ENCODE measurements around the gene DNAJC7. TPM values are rescaled to one million over a fixed set of nuclear protein-coding genes. Genes with fewer than 3 reads are reported as not detected.
"Not testable (repeated sequence)": the region's sequence is repeated elsewhere in the genome, so short reads cannot be mapped to it uniquely, and the experiment has no call there.

Gene DNAJC7
- total RNA-seq, 2 donors from 2014 or later, result 57.5 to 73.9 TPM

DNA sequence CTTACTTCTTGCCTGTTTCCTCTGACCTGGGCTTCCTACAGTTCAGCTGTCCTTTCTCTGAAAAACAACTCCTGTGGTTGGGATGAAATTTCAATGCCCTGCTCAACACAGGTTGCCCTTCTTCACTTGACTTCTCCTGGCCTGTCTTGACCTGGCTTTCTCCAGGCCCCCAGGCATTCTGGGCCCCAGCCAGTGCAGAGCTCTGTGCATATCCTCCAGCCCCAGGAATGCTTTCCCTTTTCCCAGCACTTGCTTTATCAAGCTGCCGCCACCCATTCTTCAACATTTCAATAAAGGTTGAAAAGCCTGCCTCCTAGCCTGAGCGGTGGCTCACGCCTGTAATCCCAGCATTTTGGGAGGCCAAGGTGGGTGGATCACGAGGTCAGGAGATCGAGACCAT lies 76.1 kb downstream of the DNAJC7 start:
- DNase-seq (no peak), ATAC-seq (no peak)

DNA sequence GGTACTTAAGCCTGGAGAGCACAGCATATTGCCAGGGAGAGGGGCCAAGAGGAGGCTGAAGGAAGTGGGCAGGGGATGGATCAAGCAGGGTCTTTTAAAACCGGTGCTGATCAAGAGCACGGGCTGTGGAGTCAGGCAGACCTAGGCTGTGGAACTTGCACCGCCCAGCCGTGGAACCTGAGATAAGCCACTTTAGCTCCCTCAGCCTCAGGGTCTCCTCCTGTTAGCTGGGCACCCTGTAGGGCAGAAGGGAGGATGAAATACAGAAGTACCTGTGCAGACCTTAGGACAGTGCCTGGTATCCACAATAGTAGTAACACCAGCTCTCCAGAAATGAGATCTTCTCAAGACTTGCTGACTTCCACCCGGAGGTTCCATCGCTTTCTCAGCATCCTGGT lies 77.5 kb downstream of the DNAJC7 start:
- no peak for DNase-seq
- intact Hi-C loops (cut with DNase I), result no loop called here
- ATAC-seq, result no peak

More for the DNA sequence above, 76.1 kb downstream of the DNAJC7 start:
- intact Hi-C loops (cut with DNase I), result no loop called here

DNA sequence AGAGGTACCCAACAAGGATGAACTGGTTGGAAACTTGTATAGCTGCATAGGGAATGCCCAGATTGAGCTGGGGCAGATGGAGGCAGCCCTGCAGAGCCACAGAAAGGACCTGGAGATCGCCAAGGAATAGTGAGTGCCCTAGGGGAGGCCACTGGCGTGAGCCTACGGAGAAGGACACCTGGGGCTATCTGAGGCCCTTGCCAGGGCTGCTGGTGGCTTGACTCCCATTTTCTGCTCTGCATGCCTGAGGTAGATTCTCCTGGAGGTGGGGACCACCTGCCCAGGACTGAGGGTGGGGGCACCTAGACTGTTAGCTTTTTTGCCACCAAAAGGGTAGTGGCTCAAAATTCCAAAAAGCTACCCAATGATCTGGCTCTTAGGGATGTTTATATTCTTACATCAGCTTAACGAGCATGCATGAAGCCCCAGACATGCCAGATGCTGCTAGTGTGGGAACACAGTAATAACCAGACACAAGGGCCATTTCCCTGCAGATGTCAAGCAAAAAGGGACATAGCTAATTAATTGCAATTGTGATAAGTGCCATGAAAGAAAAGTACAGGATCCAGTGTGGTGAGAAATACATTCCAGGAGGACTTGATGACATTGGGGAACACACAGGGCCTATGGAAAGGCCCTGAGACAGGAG lies 78.1 kb downstream of the DNAJC7 start:
- intact Hi-C loops (cut with DNase I), result no loop called here
- ATAC-seq (no peak), DNase-seq (no peak)

DNA sequence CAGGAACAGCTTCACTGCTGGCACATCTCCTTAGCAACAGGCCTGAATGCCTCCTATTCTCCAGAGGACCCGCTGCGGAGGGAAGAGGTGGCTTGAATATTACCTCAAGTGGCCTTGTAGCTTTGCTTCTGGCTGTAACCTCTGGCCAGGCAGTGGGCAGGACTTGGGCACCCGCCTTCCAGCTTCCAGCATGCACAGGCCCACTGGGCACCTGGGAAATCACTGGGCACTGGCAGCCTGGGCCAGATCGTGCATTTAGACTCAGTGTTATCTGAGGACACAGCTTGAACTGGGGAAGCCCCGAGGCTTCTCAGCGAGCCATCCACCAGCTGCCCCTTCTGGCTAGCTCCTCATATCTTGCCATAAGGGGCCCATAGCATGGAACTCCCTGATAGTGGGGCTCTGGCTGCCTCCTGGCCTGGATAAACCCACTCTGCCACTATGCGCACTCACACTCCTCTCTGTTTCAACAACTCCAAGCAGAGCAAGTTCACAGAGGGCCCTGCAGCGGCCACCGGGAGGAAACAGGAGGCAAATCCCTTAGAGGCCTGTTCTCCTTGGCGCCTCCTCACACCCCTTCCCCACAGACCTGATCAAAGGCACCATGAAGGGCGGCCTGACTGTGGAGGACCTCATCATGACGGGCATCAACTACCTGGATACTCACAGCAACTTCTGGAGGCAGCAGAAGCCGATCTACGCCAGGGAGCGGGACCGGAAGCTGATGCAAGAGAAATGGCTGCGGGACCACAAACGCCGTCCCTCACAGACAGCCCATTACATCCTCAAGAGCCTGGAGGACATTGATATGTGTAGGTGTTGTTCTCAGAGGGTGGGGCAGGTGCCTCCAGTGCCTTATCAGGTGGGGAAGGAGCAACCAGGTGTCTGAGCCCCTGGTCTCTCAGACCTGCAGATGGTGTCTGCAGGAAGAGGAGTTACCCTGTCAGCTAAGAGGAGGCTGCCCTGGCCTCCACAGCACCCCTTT lies 79.0 kb downstream of the DNAJC7 start:
- ATAC-seq (peak; percentile 72 to 90), DNase-seq (no peak)
- intact Hi-C loops (cut with DNase I), result no loop called here

DNA sequence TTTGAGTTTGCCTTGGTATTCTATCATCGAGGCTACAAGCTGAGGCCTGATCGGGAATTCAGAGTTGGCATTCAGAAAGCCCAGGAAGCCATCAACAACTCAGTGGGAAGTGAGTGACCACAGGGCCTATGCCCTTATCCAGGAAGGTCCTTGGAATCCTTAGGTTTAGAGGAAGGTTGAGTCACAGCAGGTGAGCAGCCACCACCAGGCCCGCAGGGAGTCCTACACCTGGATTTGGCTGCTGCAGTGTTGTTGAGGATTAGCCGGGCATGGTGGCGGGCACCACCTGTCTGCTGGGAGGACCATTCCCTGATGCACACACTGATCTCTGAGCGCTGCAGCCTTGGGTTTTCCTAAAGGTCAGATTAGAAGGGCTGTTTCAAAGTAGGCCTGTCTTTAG lies 81.6 kb downstream of the DNAJC7 start:
- intact Hi-C loops (cut with DNase I), result no loop called here
- DNase-seq (no peak), ATAC-seq (no peak)

DNA sequence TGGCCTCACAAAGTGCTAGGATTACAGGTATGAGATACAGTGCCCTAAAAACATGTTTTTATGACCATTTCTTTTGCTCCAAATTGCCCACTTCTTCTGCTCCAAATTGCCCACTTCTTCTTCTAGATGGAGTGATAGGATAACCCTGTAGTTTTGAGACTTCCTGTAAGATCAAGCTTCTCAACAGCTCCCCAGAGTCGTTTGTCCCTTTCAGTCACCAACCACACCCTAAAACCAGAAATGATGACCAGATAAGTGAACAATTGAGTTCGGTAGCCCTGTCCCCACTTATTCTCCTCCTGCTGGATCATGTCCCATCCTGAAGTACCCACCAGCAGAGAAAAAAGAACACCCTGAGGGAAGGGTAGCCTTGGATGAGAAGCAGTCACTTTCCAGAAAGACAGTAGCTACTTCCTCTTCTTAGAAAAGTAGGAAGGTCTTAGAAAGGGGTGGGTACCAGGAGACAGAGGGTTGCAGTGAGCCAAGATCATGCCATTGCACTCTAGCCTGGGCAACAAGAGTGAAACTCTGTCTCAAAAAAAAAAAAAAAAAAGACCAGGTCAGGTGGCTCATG lies 84.3 kb downstream of the DNAJC7 start:
- ATAC-seq (no peak), DNase-seq (no peak)
- intact Hi-C loops (cut with DNase I), result no loop called here

DNA sequence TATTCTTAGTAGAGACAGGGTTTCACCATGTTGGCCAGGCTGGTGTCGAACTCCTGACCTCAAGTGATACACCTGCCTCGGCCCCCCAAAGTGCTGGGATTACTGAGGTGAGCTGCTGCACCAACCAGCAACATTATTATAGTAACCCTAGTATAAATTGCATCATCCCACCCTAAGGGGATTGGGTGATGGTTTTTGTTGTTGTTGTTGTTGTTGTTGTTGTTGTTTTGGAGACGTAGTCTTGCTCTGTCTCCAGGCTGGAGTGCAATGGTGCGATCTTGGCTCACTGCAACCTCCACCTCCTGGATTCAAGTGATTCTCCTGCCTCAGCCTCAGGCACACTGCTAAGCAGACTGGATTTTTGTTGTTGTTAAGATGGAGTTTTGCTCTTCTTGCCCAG lies 85.5 kb downstream of the DNAJC7 start:
- ATAC-seq; intact Hi-C loops (cut with DNase I): not testable (repeated sequence)

DNA sequence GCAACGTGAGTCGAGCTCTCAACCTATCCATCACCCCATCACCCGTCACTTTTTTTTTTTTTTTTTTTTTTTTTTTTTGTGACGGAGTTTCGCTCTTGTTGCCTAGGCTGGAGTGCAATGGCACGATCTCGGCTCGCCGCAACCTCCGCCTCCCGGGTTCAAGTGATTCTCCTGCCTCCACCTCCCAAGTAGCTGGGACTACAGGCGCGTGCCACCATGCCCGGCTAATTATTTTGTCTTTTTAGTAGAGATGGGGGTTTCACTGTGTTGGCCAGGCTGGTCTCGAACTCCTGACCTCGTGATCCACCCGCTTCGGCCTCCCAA lies 86.4 kb downstream of the DNAJC7 start:
- ATAC-seq, result peak in 1 of 2 donors; percentile 9
- intact Hi-C loops (cut with DNase I); DNase-seq: not testable (repeated sequence)

More for the DNA sequence above, 85.5 kb downstream of the DNAJC7 start:
- not testable (repeated sequence) for DNase-seq

DNA sequence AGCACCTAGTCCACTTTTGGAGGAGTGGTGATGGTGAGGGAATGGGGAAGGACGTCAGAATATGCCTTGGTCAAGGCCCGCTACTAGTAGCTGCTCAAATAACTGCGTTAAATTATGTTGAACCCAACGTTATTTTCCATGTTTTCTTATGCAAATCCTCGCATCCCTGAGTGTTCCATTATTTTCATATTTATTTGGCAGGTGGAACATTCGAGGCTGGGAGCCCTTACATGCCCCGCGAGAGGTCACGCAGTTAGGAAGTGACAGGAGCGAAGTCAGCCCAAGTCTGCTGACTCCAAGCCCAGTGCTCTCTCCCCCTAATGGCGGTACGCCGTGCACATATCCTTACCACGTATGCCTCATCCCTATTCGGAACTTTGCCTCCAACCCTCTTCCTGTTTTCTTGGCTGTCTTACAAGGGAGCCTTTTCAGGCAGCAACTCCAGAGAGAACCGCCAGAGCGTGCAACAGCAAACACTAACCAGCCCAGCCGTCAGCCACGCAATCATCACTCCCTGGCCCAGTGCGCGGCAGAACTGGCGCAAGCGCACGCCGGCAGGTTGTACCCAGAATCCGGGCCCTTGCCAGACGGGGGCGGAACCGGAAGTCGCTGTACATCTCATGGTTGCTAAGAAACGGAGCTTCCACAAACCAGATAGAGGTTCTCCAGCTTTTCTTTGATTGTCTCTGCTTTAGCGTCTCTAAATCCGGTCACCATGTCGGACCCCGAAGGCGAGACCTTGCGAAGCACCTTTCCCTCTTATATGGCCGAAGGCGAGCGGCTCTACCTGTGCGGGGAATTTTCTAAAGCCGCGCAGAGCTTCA lies 87.0 kb downstream of the DNAJC7 start, which contains the start of gene ODAD4:
Gene ODAD4 (plus strand): TSS at position 609 of the 824 bp plus-strand sequence. CDS start 107 bp downstream, at position 716.
- peak; percentile 99 for ATAC-seq
- DNase-seq, result peak; percentile 98
- intact Hi-C loops (cut with DNase I), result no loop called here

DNA sequence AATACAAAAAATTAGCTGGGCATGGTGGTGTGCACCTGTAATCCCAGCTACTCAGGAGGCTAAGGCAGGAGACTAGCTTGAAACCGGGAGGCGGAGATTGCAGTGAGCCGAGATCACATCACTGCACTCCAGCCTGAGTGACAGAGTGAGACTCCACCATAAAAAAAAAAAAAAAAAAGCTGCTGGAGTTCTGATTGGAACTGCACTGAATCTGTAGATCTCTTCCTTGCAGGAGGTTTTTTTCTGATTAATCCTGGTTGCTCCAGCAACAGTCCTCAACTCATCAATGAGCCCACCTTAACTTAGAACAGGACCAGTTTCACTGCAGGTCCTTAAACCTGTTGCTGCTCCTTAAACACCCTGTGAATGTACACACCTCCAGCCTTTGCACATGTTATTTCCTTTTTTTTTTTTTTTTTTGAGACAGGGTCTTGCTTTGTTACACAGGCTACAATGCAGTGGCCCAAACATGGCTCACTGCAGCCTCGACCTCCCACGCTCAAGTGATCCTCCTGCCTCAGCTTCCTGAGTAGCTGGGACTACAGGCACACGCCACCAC lies 88.5 kb downstream of the DNAJC7 start:
- intact Hi-C loops (cut with DNase I), result no loop called here
- DNase-seq, result no peak
- ATAC-seq, result no peak

Other genes with a start within 250 kb of the DNAJC7 start
- gene JUP, start 230.7 kb downstream of the DNAJC7 start, total RNA-seq, result 100 to 1,000 TPM; 117 to 139 TPM
- gene P3H4, start 205.5 kb downstream of the DNAJC7 start, total RNA-seq, result 10 to 100 TPM; 12.0 to 13.8 TPM
- gene FKBP10, start 204.4 kb downstream of the DNAJC7 start, total RNA-seq, result 10 to 100 TPM; 33.0 to 47.3 TPM
- 10 to 100 TPM; 27.8 to 42.1 TPM for gene NT5C3B, start 181.2 kb downstream of the DNAJC7 start, total RNA-seq
- under 1 TPM; 0.18 to 0.32 TPM for gene KLHL10, start 179.6 kb downstream of the DNAJC7 start, total RNA-seq
- 1 to 10 TPM; 4.7 to 6.1 TPM for gene KLHL11, start 152.0 kb downstream of the DNAJC7 start, total RNA-seq
- gene ACLY, start 98.5 kb downstream of the DNAJC7 start, total RNA-seq, result 10 to 100 TPM; 58.7 to 72.2 TPM
- gene ODAD4, start 86.8 kb downstream of the DNAJC7 start, total RNA-seq, result 1 to 10 TPM; 1.0 to 1.3 TPM
- gene CNP, start 50.6 kb downstream of the DNAJC7 start, total RNA-seq, result 10 to 100 TPM; 40.3 to 43.7 TPM
- gene NKIRAS2, start 2.7 kb upstream of the DNAJC7 start, total RNA-seq, result 10 to 100 TPM; 35.3 to 45.9 TPM
- gene C17orf113, start 33.2 kb upstream of the DNAJC7 start, total RNA-seq, result under 1 TPM; 0.68 to 0.94 TPM
- gene ZNF385C, start 81.0 kb upstream of the DNAJC7 start, total RNA-seq, result under 1 TPM; 0.13 to 0.27 TPM
- gene DHX58, start 95.3 kb upstream of the DNAJC7 start, total RNA-seq, result 1 to 10 TPM; 6.4 to 6.7 TPM
- 10 to 100 TPM; 19.8 to 23.4 TPM for gene KAT2A, start 103.9 kb upstream of the DNAJC7 start, total RNA-seq
- under 1 TPM in 1 of 2 donors, not detected in 1; 0.24 TPM for gene HSPB9, start 105.4 kb upstream of the DNAJC7 start, total RNA-seq
- gene RAB5C, start 137.6 kb upstream of the DNAJC7 start, total RNA-seq, result 10 to 100 TPM; 68.2 to 72.6 TPM
- gene KCNH4, start 163.7 kb upstream of the DNAJC7 start, total RNA-seq, result under 1 TPM; 0.18 to 0.21 TPM
- gene HCRT, start 168.0 kb upstream of the DNAJC7 start, total RNA-seq, result not detected
- 10 to 100 TPM; 10.4 to 11.7 TPM for gene GHDC, start 177.1 kb upstream of the DNAJC7 start, total RNA-seq

Data from left cardiac atrium (tissue), 4 donors.